Pons (tissue), 1 donor: ENCODE data around the gene USO1.
"Not testable (repeated sequence)": the region's sequence is repeated elsewhere in the genome, so short reads cannot be mapped to it uniquely, and the experiment has no call there.

Experiments
- DNase-seq: peaks from one replicate; pipeline ENCODE4 v3.0.0-alpha.2; 2016; ENCODE audit warnings: low spot score

The USO1 gene, protein sequence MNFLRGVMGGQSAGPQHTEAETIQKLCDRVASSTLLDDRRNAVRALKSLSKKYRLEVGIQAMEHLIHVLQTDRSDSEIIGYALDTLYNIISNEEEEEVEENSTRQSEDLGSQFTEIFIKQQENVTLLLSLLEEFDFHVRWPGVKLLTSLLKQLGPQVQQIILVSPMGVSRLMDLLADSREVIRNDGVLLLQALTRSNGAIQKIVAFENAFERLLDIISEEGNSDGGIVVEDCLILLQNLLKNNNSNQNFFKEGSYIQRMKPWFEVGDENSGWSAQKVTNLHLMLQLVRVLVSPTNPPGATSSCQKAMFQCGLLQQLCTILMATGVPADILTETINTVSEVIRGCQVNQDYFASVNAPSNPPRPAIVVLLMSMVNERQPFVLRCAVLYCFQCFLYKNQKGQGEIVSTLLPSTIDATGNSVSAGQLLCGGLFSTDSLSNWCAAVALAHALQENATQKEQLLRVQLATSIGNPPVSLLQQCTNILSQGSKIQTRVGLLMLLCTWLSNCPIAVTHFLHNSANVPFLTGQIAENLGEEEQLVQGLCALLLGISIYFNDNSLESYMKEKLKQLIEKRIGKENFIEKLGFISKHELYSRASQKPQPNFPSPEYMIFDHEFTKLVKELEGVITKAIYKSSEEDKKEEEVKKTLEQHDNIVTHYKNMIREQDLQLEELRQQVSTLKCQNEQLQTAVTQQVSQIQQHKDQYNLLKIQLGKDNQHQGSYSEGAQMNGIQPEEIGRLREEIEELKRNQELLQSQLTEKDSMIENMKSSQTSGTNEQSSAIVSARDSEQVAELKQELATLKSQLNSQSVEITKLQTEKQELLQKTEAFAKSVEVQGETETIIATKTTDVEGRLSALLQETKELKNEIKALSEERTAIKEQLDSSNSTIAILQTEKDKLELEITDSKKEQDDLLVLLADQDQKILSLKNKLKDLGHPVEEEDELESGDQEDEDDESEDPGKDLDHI

DNA sequence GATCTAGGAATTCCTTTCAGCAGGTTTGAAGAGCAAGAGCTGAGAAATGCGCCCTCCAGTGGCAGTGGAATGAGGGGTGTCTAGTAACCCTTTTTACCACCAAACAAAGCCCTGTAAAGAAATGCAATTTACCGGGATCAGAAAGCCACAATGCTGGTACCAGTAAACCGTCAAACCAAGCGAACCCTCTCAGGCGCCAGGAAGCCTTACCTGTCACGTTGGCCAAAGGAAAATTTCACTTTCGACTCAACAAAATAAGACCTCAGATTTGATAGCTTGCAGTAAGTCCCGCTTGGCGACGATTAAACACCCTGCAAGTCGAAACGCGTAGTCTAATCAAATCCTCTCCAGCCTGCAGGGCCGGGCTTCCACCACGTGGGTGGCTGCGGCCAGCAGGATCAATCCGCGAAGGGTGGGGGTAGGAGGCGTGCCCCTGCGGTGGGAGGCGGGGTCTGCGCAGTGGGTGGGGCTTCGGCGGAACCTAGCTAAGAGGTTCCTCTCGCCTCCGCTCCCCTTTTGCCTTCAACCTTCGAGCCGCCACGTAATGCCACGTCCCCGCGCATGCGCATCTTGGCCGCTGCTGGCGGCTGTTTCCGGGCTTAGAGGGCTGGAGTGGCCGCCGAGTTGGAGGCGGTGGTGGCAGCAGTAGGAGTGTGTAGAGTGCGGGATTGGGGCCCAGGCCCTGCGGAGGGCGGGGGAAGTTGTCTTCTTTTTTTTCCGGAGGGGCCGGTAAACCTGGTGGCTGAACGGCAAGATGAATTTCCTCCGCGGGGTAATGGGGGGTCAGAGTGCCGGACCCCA, at the start of gene USO1:
TSS of gene USO1 (plus strand) at position 512 of the 801 bp plus-strand sequence. CDS start at position 755, 243 bp downstream.
- DNase-seq: peak; percentile 98

DNA sequence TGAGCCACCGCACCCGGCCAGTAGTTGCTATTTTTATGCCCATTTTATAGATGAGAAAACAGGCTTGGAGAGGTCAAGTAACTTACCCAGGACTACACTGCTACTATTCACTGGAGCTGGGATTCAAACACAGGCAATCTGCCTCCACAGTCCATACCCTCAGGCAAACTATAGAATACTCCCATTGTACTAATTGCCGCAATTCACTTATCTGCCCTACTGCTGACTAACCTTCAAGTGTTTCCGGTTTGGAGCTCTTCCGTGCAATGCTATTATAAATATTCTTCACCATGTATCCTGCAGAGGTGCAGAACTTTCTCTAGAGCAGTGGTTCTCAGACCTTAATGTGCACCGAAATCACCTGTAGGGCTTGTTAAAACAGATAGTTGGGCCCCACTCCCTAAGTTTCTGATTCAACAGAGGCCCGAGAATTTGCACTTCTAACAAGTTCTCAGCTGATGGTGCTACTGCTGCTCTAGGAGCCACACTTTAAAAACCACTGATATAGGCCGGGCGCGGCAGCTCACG, 49.3 kb upstream of the USO1 start:
- no peak for DNase-seq

DNA sequence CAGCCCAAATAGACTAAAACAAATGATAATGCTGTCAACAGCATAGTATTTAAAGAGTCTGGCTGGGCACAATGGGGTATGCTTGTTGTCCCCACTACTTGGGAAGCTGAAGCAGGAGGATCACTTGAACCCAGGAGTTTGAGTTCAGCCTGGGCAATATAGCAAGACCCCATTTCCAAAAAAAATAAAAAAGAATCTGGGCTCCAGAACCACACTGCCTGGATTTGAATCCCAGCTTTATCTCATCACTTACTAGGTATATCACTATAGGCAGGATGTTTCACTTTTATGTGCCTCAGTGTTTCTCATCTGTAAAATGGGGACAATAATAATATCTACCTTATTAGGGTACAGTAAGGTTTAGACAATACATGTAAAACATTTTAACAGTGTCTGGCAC, 45.9 kb upstream of the USO1 start:
- no peak for DNase-seq

DNA sequence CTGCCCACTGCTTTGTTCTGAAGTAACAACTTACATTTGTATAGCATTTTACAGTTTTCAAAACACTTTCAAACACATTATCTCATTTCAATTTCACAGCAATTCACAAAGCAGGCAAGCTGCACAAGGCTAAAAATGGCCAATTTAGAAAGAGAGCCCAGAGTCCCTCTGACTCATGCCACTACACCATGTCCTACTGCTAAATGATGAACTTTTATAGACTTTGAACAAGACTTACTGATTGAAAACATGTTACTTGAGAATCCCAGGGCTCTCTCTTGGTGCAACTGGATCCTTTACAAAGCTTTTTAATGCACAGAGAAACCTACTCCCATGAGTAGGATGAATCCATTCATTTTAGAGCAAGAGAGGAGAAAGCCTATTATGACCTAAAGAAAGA, 45.4 kb upstream of the USO1 start:
- no peak for DNase-seq

DNA sequence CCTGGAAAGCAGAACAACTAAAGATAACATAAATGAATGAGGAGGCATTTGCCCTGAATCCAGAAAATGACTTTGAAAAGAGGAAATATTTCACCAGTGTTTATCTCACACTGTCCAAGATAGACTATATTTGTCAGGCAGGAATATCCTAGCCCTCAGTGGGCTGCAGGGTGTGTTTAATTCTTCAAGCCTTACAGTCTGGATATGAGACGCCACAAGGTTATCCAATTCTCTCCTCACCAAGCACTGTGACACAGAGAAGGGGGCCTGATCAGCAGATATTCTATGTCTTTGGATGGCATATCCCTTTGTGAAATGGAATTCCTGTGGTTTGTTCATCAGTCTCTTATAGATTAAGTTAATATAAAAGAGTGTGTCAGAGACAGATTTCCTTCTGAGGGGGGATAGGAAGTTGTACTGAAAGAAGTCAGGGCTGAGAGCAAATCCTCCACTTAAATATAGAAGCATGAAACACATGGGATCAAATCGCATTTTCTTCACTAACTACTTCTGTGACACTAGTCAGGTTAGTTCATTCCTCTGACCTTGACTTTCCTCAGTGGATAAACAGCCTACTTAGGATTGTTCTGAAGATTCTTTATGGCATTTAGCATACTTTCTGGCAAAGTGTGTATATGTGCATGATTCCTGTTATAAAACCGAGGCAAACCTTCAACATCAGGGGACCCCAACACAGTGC, 44.4 kb upstream of the USO1 start:
- DNase-seq: no peak

DNA sequence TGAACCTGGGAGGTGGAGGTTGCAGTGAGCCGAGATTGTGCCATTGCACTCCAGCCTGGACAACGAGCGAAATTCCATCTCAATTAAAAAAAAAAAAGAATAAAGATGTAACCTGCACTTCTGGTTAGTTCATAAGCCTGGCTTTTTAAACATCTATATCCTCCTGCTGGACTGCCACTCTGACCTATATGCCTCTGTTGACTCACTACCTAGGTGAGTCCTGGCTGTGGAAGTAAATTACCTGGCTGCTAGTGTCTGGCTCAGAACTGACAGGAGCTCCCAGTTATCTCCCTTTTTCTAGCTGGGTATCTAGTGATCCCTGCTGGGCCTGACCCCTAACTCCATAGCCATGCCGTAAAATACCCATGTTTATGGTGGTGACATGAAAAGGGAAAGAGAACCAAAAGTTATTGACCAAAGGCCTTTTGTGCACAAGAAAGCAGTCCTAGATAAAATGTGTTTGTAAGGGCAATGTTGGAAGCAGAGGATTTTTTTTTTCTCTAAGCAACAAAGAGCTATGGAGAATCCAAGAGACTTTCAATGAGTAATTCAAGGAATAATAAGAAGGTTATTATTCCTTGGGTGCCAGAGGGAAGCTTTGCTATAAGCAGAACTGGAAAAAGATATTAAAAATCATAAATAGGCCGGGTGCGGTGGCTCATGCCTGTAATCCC, 40.8 kb upstream of the USO1 start:
- no peak for DNase-seq

DNA sequence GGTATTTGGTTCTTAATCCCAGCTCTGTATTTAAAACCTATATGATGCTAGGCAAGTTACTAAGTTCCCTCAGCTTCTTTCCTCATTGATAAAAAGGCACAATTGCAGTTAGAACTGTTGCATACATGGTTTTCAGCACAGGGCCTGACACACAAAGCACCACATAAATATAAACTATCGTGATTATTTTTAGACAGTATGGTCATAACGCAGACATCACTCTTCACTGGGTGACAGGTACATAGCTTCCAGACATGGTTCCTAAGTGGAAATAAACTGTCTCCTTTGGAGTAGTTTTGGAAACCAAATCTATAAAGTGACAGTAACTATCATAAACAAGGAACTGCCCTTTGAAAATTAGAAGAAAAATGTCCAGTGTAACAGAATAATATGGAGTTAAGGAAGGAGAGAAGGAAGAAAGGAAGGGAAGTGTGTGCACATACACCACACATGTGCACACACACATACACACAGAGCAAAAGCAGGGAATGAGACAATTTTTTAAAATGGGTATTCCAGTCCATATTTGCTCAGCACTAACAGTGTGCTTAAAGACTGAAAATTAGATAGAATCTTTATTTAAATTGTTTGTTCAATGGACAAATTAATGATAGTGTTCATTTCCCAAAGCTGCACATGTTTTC, 38.7 kb upstream of the USO1 start:
- no peak for DNase-seq

DNA sequence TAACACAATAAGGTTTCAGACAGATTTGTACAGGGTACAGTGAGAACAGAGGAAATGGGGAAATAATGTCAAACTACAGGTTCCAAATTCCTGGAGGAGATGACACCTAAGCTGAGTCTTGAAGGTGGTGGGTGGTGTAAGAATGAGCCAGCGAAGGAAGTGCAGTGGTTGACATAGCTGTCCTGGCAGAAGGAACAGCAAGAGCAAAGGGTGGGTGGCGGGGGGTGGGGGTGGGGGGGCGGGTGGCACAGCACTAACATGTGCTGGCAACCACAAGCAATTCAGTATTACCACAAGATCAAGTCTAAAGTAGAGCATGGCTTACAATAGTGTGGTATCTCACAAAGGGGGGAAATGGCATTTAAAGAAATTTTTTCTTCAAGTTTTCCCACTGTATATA, 38.0 kb upstream of the USO1 start:
- no peak for DNase-seq

DNA sequence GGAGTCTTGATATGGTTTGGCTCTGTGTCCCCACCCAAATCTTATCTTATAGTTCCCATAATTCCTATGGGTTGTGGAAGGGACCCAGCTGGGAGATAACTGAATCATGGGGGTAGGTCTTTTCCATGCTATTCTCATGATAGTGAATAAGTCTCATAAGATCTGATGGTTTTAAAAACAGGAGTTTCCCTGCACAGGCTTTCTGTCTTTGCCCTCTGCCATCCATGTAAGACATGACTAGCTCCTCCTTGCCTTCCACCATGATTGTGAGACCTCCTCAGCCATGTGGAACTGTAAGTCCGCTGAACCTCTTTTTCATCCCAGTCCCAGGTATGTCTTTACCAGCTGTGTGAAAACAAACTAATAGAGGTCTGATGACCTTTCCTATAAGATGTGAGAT, 37.3 kb upstream of the USO1 start:
- not testable (repeated sequence) for DNase-seq

DNA sequence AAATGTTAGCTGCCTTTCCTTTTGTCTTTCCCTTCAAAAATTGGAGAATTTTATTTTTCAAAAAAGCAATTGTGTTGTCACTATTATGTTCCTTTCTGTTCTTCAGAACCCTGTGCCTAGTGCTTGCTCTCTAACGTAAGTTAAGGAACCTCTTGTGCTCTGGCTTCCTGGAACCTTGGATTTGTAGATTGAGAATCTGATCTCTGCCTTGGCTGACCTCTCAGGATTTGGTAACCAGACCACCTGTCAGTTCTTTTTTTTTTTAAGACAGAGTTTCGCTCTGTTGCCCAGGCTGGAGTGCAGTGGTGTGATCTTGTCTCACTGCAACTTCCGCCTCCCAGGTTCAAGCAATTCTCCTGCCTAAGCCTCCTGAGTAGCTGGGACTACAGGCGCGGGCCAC, 32.3 kb upstream of the USO1 start:
- DNase-seq: not testable (repeated sequence)

DNA sequence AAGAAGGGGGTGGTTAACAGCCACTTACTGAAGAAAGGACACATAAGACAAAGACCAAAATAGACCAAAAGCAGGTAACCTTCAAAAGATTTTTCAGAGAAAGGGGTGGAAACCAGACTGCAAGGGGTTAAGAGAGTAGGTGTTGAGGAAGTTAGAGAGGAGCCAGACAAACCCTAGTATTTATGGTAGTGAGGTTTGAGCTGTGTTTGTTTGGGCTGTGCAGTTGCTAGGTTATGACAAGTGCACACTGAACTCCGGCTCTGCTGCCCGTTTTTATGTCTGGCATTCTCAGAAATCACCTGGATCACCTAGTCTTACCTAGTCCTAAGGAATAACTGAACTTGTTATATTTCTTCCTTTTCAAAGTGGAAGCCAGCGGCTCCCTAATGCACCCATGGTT, 28.3 kb upstream of the USO1 start:
- no peak for DNase-seq

DNA sequence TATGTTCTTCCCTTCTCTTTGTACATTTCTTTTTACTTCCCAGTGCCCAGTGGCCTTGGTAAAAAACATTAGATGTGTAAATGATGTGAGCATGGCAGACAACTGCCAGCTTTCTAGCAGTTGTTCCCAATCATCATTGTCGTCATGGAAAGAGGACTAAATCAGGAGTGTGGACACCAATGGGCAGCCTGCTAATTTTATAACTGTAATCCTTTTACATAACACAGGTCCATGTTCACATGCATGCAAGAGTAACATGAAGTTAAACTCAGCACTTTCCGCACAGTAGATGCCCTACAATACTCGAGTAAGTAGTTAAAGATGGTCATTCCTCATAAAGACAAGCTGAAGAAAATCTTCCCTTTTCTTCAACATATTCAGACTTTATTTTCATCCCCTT, 27.8 kb upstream of the USO1 start:
- DNase-seq: no peak

DNA sequence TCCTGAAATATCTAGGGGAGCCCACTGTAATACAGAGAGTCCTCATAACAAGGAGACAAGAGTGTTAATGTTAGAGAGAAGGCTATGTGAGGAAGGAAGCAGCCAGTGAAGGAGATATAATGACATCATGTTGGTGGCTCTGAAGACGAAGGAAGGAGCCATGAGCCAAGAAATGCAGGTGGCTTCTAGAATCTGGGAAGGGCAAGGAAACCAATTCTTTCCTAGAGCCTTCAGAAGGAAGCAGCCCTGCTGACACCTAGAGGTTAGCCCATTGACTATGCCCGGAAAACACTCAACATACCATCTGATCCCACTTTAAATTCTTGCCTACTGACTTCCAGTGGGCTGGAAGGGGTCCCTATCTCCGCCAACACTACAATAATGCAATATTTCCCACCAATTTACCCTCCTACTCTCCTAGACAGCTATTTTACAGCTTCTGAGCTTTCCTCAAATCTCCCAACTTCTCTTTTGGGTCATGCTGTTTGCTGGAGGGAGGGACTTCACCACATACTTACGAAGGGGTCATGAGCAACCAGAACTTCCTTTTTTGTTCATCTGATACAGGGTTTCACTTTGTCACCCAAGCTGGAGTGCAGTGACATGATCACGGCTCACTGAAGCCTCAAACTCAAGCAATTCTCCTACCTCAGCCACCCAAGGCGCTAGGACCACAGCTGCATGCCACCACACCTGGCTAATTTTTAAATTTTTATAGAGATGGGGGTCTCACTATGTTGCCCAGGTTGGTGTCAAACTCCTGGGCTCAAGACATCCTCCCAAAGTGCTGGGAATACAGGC, 26.0 kb upstream of the USO1 start:
- DNase-seq: peak; percentile 74

DNA sequence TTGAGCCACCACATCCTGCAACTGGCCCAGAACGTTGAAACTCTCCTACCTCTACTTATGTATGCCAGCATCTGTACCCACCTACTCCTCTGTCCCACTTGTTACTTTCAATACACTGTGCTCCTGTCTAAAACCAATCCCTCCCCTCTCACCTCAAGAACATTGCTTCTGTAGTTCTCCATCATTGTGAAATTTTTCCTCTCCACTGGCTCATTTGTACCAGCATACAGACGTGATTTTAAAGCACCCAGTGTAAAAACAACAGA, 25.5 kb upstream of the USO1 start:
- DNase-seq: no peak

DNA sequence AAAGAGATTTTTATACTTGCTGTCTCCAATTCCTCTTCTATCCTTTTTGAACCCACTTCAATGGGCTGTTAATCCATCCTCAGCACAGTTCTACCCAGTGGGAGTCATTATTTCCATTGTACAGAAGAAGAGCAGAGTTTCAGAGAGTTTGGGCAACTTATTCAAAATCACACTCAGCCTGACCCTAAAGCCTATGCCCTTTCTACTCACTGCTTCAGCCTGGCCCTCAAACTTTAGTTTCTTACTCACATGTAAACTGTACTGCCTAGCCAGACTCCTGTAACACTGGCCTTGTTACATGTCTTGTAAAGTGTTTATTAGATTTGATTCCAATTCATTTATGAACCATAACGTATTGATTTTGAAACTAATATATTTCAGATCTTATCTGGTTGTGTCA, 25.1 kb upstream of the USO1 start:
- DNase-seq: no peak

DNA sequence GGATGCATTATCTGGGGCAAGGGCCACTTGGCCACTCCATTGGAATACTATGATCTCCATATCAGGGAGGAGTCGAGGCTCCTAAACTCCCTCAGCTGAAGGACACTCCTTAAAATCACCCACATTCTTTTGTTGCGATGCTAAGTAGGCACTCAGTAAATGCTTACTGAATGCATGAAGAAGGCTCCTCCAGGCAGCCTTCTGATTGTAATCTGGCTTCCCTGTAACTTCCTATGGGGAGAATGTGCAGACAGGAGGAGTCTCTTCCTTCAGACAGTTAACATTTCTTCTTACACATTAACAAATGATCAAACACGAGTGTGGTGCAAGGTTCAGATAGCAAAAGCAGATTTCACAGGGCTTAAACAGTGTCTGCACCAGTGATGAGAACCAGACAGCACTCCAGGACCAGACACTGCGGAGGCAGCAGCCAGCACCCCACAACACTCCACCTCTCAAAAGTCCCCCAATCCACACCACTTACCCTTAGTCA, 21.4 kb upstream of the USO1 start:
- no peak for DNase-seq

DNA sequence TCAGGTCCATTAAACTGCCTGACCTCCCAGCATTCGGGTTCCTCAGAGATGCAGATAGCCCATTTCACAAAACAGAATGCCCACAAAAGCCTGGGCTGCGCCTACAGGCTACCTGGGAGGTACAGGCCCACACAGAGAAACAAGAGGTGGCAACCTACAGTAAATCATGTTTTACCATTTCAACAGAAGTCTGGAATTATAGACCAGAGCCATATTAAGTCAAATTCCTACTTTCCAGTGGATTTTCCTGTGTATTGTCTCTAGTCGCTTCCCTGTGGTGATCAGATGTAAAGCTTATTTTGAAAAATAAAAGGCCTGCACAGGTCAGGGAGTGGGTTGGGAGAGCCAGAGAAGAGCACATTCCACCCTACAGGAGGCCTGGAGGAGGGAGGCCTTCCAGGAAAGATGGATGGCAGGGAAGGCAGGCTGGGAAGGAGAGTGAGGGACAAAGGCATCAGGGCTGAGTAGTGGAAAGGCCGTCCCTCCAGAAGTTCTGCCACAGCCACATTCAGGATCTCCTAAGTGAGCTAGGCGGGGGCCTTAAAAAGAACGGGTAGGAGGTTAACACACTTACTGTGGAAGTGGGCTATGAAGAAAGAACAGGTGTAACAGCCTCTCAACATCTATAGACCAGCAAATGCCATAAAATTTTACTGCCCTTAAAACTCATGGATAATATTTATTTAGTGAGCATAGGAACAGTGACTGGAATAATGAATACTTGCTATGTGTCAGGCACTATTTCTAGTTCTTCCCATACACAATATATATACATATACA, 19.0 kb upstream of the USO1 start:
- no peak for DNase-seq

DNA sequence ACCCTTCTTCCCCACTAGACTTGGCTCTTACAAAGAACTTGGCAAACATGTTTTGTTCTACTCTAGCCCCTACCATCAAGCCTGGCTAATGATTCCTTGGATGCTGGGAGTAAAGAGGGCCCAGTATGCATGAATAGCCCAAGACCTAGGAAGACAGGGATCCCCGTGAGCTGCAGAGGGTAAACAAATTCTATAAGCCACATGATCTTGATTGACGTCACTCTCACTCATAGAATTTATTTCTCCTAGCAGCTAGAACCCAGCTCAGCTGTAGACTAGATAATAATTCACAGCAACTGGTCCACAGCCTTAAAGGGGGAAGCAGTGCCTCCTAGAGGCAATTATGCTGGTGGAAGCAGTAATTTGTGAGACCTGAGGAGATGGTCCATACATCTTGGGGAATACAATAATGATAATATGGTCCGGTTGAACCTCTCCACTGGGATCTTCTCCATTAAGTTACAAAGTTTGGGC, 16.1 kb upstream of the USO1 start:
- DNase-seq: peak; percentile 37

DNA sequence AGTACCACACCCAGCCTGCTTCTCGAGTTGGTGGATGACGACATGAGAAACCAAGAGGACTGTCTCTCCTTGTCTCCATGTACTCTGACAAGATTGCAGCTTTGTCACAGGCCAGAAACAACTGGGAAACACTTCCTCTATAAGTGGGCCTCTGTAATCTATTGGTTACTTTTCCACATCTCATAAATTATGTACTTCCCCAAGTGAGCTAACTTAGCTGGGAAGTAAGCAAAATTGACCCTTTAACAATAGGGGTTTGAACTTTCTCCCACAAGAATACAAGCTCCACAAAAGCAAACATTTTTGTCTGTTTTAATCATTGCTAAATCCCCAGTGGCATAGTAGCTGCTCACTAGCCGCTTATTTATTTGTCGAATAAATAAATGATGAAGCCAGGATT, 14.1 kb upstream of the USO1 start:
- no peak for DNase-seq
